ENCODE results near the gene DEFB124.
"Not testable (repeated sequence)": the region's sequence is repeated elsewhere in the genome, so short reads cannot be mapped to it uniquely, and the experiment has no call there.

The DEFB124 gene

GRCh38 chr20:31474758-31475427 lies at the start of gene DEFB124, which contains the start of gene REM1:
DEFB124 (minus strand) TSS chr20:31475127; CDS start chr20:31473013, 2,114 bp downstream.
REM1 (plus strand) TSS chr20:31475288; CDS start chr20:31476446, 1,158 bp downstream.
- DNase-seq (ENCODE audit: low read depth): no peak

- no peak for DNase-seq (ENCODE audit: low read depth)
Observed at GRCh38 chr20:31523361-31524283, 48.7 kb upstream of the DEFB124 start.

- no peak for DNase-seq (ENCODE audit: low read depth)
Observed at GRCh38 chr20:31522731-31523130, 47.8 kb upstream of the DEFB124 start.

- not testable (repeated sequence) for DNase-seq (ENCODE audit: low read depth)
Observed at GRCh38 chr20:31521267-31521666, 46.3 kb upstream of the DEFB124 start.

GRCh38 chr20:31517373-31517772 lies 42.4 kb upstream of the DEFB124 start:
- no peak for DNase-seq (ENCODE audit: low read depth)

GRCh38 chr20:31516651-31517050 lies 41.7 kb upstream of the DEFB124 start:
- no peak for DNase-seq (ENCODE audit: low read depth)

- DNase-seq (ENCODE audit: low read depth): no peak
Observed at GRCh38 chr20:31516166-31516565, 41.2 kb upstream of the DEFB124 start.

GRCh38 chr20:31515775-31516107 lies 40.8 kb upstream of the DEFB124 start:
- no peak for DNase-seq (ENCODE audit: low read depth)

- DNase-seq (ENCODE audit: low read depth): no peak
Observed at GRCh38 chr20:31515072-31515774, 40.3 kb upstream of the DEFB124 start.

- peak; percentile 71 for DNase-seq (ENCODE audit: low read depth)
Observed at GRCh38 chr20:31514154-31515071, 39.5 kb upstream of the DEFB124 start, which contains the start of gene HM13. HM13 (plus strand) TSS chr20:31514442; CDS start chr20:31514552, 110 bp downstream.

GRCh38 chr20:31508517-31509244 lies 33.8 kb upstream of the DEFB124 start:
- DNase-seq (ENCODE audit: low read depth): no peak

- DNase-seq (ENCODE audit: low read depth): no peak
Observed at GRCh38 chr20:31505903-31506302, 31.0 kb upstream of the DEFB124 start.

GRCh38 chr20:31502884-31503673 lies 28.2 kb upstream of the DEFB124 start:
- DNase-seq (ENCODE audit: low read depth): peak; percentile 55

GRCh38 chr20:31500527-31500926 lies 25.6 kb upstream of the DEFB124 start:
- no peak for DNase-seq (ENCODE audit: low read depth)

- no peak for DNase-seq (ENCODE audit: low read depth)
Observed at GRCh38 chr20:31497838-31498540, 23.1 kb upstream of the DEFB124 start.

- no peak for DNase-seq (ENCODE audit: low read depth)
Observed at GRCh38 chr20:31496761-31497295, 21.9 kb upstream of the DEFB124 start.

GRCh38 chr20:31494131-31494530 lies 19.2 kb upstream of the DEFB124 start:
- DNase-seq (ENCODE audit: low read depth): no peak

GRCh38 chr20:31490752-31491151 lies 15.8 kb upstream of the DEFB124 start:
- DNase-seq (ENCODE audit: low read depth): no peak

GRCh38 chr20:31489152-31489551 lies 14.2 kb upstream of the DEFB124 start:
- no peak for DNase-seq (ENCODE audit: low read depth)
